Neural crest cell (in vitro differentiated cells): ENCODE results near the gene TNFSF9. TPM values are rescaled to one million over a fixed set of nuclear protein-coding genes. Genes with fewer than 3 reads are reported as not detected.
"Not testable (repeated sequence)": the region's sequence is repeated elsewhere in the genome, so short reads cannot be mapped to it uniquely, and the experiment has no call there.

ENCODE experiments used
- DNase-seq: peaks from one replicate; pipeline ENCODE4 v3.0.0; 2021; ENCODE audit warnings: low read depth, mixed read lengths, low spot score
- H3K27ac Mint-ChIP-seq: one replicate; pipeline ENCODE4 v1.8.0; 2021; ENCODE audit warnings: mild to moderate bottlenecking, mixed read lengths; ENCODE audit not compliant: unreplicated experiment
- H3K27me3 Mint-ChIP-seq: 2 replicates; pipeline ENCODE4 v1.8.0; 2021; ENCODE audit warnings: low read depth, mild to moderate bottlenecking, mixed read lengths
- H3K36me3 Mint-ChIP-seq: 2 replicates; pipeline ENCODE4 v1.8.0; 2021; ENCODE audit warnings: low read depth, mild to moderate bottlenecking, mixed read lengths
- H3K4me1 Mint-ChIP-seq: 2 replicates; pipeline ENCODE4 v1.8.0; 2021; ENCODE audit warnings: mixed read lengths
- H3K4me3 Mint-ChIP-seq: one replicate; pipeline ENCODE4 v1.8.0; 2021; ENCODE audit warnings: mild to moderate bottlenecking, mixed read lengths
- H3K9me3 Mint-ChIP-seq: 2 replicates; pipeline ENCODE4 v1.8.0; 2021; ENCODE audit warnings: mixed read lengths
- total RNA-seq: library from RNA; stranded (reverse); gene quantifications from 2 replicates; pipeline ENCODE4 v1.2.1, GENCODE V29; 2021
- TF ChIP-seq, protein P1 (sequence below): fragments of 200-600 bp; sonication (generic); conservative IDR thresholded peaks from 2 replicates; pipeline ENCODE4 v1.5.0; 2021; ENCODE audit warnings: antibody characterized with exemption, mild to moderate bottlenecking

Gene TNFSF9
- total RNA-seq, 1 donor from 2014 or later = 1.4 TPM

GRCh38 chr19:6501740-6502648, 28.8 kb upstream of the TNFSF9 start, which contains the start of gene TUBB4A:
Gene TUBB4A (minus strand): TSS chr19:6502309. CDS start chr19:6502212, 97 bp downstream.
- H3K27ac Mint-ChIP-seq = no peak within 1 kb of the TSS

DNA sequence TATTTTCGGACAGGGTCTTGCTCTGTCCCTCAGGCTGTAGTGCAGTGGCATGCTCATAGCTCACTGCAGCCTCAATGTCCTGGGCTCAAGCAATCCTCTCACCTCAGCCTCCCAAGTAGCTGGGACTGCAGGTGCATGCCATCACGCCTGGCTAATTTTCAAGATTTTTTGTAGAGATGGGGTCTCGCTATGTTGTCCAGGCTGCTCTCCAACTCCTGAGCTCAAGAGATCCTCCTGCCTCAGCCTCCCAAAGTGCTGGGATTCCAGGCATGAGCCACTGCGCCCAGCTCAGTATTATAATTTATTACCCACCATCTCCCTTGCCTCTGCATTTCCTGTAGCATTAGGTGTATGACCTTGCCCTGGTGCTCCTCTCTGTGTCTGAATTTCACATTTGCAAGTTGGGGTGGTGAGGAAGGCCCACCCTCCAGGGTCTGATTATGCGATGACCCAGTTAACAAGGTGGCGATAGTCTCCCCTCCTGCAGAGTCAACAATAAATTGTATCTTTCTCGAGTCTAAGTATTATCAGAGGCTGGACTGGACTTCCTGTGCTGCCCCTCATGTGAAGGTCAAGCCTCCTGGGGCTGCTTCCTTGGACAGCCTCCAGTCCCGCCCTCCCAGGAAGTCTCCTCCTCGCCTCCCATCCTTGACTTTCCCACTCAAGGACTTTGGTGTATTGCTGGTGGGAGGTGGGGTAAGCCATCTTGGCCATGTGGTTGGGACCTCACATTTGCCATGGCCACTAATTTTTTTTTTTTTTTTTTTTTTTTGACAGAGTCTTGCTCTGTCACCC, 27.2 kb upstream of the TNFSF9 start:
- DNase-seq = no peak
- Mint-ChIP-seq H3K4me1 (peaks cover 13% of the 10 kb centered on the region), H3K27me3 (peaks cover 34% of the 10 kb centered on the region), H3K36me3 (no peaks in the 10 kb centered on the region), H3K27ac (no peak overlapping the region), H3K4me3 (peak overlapping the region; percentile 61), H3K9me3 (no peaks in the 10 kb centered on the region)
- TF ChIP-seq, protein P1, sequence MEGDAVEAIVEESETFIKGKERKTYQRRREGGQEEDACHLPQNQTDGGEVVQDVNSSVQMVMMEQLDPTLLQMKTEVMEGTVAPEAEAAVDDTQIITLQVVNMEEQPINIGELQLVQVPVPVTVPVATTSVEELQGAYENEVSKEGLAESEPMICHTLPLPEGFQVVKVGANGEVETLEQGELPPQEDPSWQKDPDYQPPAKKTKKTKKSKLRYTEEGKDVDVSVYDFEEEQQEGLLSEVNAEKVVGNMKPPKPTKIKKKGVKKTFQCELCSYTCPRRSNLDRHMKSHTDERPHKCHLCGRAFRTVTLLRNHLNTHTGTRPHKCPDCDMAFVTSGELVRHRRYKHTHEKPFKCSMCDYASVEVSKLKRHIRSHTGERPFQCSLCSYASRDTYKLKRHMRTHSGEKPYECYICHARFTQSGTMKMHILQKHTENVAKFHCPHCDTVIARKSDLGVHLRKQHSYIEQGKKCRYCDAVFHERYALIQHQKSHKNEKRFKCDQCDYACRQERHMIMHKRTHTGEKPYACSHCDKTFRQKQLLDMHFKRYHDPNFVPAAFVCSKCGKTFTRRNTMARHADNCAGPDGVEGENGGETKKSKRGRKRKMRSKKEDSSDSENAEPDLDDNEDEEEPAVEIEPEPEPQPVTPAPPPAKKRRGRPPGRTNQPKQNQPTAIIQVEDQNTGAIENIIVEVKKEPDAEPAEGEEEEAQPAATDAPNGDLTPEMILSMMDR = no peak

More at GRCh38 chr19:6501740-6502648, 28.8 kb upstream of the TNFSF9 start, which contains the start of gene TUBB4A:
- Mint-ChIP-seq H3K36me3 (no peaks in the 10 kb centered on the region), H3K4me1 (peaks cover 13% of the 10 kb centered on the region), H3K27me3 (peaks cover 35% of the 10 kb centered on the region), H3K9me3 (no peaks in the 10 kb centered on the region), H3K4me3 (peak within 1 kb of the TSS; percentile 90)
- TF ChIP-seq, protein P1 = peak; percentile 23
- peak; percentile 21 for DNase-seq

DNA sequence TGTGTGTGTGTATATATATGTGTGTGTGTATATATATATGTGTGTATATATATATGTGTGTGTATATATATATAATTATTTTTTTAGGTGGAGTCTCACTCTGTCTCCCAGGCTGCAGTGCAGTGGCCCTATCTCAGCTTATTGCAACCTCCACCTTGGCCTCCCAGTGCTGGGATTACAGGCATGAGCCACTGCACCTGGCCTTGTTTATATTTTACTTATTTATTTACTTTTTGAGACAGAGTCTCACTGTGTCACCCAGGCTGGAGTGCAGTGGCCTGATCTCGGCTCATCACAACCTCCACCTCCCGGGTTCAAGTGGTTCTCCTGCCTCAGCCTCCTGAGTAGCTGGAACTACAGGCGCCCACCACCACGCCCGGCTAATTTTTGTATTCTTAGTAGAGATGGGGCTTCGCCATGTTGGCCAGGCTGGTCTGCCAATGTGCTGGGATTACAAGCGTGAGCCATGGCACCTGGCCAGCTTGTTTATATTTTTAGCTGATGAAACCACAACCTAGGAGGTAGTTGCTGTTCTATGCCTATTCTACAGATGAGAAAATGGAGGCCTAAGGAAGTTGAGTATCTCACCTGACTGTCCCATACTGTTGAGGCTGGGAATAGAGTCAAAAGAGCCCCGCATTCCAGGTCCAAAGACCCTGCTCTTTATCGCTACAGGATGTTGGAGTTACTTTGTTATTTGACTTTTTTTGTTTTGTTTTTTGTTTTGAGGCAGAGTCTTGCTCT, 22.6 kb upstream of the TNFSF9 start:
- not testable (repeated sequence) for DNase-seq, H3K27me3 Mint-ChIP-seq, H3K27ac Mint-ChIP-seq, H3K9me3 Mint-ChIP-seq, H3K4me3 Mint-ChIP-seq, H3K36me3 Mint-ChIP-seq
- peaks cover 16% of the 10 kb centered on the region for H3K4me1 Mint-ChIP-seq

- Mint-ChIP-seq H3K27ac (no peak overlapping the region), H3K9me3 (no peaks in the 10 kb centered on the region), H3K4me1 (peaks cover 12% of the 10 kb centered on the region), H3K27me3 (no peaks in the 10 kb centered on the region), H3K4me3 (no peak overlapping the region), H3K36me3 (no peaks in the 10 kb centered on the region)
- TF ChIP-seq, protein P1 = no peak
- DNase-seq = no peak
Observed at GRCh38 chr19:6509118-6509971, 21.5 kb upstream of the TNFSF9 start.

GRCh38 chr19:6510618-6511017, 20.2 kb upstream of the TNFSF9 start:
- Mint-ChIP-seq H3K27me3 (no peaks in the 10 kb centered on the region), H3K36me3 (no peaks in the 10 kb centered on the region), H3K4me1 (peaks cover 8% of the 10 kb centered on the region), H3K27ac (no peak overlapping the region), H3K4me3 (no peak overlapping the region), H3K9me3 (no peaks in the 10 kb centered on the region)
- TF ChIP-seq, protein P1 = no peak
- DNase-seq = no peak
